ENCODE data around the gene FAM124A. TPM values are rescaled to one million over a fixed set of nuclear protein-coding genes. Genes with fewer than 3 reads are reported as not detected.

Gene FAM124A
- total and polyA plus RNA-seq, 12 donors: 2.1 to 14.0 (median 7.0) TPM

- WGBS, 2 donors: 96% methylated on average over 2 of the region's 2 CpGs
- no peak overlapping the region for H3K27ac ChIP-seq
- DNase-seq (no peak), ATAC-seq (no peak)
- H3K36me3 ChIP-seq: no peaks in the 10 kb centered on the region
- H3K4me1 ChIP-seq: peaks cover 0 to 6% (median 0%) of the 10 kb centered on the region in 9 donors
- H3K27me3 ChIP-seq: no peaks in the 10 kb centered on the region
- TF ChIP-seq, protein P1, sequence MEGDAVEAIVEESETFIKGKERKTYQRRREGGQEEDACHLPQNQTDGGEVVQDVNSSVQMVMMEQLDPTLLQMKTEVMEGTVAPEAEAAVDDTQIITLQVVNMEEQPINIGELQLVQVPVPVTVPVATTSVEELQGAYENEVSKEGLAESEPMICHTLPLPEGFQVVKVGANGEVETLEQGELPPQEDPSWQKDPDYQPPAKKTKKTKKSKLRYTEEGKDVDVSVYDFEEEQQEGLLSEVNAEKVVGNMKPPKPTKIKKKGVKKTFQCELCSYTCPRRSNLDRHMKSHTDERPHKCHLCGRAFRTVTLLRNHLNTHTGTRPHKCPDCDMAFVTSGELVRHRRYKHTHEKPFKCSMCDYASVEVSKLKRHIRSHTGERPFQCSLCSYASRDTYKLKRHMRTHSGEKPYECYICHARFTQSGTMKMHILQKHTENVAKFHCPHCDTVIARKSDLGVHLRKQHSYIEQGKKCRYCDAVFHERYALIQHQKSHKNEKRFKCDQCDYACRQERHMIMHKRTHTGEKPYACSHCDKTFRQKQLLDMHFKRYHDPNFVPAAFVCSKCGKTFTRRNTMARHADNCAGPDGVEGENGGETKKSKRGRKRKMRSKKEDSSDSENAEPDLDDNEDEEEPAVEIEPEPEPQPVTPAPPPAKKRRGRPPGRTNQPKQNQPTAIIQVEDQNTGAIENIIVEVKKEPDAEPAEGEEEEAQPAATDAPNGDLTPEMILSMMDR (IDR thresholded peaks at IDR 0.05): no peak
- H3K9me3 ChIP-seq: no peaks in the 10 kb centered on the region
- H3K4me3 ChIP-seq: no peak overlapping the region
- intact Hi-C loops (cut with DNase I): no loop called here
Measured at GRCh38 chr13:51311231-51311630, 89.0 kb downstream of the FAM124A start.

DNA sequence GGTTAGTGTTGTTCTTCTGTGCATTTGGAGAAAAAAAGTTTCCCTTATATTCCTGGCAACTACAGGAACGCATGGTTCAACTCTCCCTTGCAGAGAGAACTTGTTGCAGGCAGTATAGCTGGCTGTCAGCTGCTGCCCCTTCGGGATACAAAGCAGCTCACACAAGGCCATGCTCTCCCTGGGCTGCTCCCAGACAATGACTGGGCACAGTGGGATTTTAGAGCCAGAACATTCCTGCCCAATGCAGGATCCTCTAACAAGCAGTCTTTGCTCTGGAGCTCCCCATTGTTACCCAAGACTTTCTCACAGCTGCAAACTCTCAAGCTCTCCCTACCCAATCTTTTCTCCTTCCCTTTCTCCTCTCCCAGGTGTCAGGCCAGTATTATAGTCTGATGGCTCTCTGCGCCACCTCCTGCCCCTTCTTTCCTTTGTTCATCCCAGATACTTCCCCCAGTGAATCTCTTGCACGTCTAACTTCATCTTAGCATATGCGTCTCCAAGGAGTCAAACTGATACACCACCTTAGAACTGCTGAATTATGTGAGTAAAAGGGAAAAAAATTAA is 89.8 kb downstream of the FAM124A start:
- ATAC-seq (no peak), DNase-seq (no peak)
- no peaks in the 10 kb centered on the region for H3K36me3 ChIP-seq
- TF ChIP-seq, protein P1 (IDR thresholded peaks at IDR 0.05): no peak
- intact Hi-C loops (cut with DNase I): no loop called here
- H3K4me3 ChIP-seq: no peak overlapping the region
- no peaks in the 10 kb centered on the region for H3K9me3 ChIP-seq
- WGBS, 2 donors: 93 to 94% methylated on average over 5 of the region's 5 CpGs
- no peak overlapping the region for H3K27ac ChIP-seq
- no peaks in the 10 kb centered on the region for H3K27me3 ChIP-seq
- peaks cover 0 to 6% (median 0%) of the 10 kb centered on the region in 9 donors for H3K4me1 ChIP-seq

- H3K4me1 ChIP-seq: peaks cover 0 to 6% (median 0%) of the 10 kb centered on the region in 9 donors
- TF ChIP-seq, protein P1 (IDR thresholded peaks at IDR 0.05): no peak
- 50 to 64% methylated on average over 1 of the region's 1 CpG for WGBS, 2 donors
- H3K36me3 ChIP-seq: no peaks in the 10 kb centered on the region
- H3K27me3 ChIP-seq: no peaks in the 10 kb centered on the region
- intact Hi-C loops (cut with DNase I): no loop called here
- no peaks in the 10 kb centered on the region for H3K9me3 ChIP-seq
- ATAC-seq (peak in 4 of 8 donors; percentile 38 to 58 (median 45)), DNase-seq (no peak)
- no peak overlapping the region for H3K4me3 ChIP-seq
- no peak overlapping the region for H3K27ac ChIP-seq
Measured at GRCh38 chr13:51313619-51314018, 91.4 kb downstream of the FAM124A start.

DNA sequence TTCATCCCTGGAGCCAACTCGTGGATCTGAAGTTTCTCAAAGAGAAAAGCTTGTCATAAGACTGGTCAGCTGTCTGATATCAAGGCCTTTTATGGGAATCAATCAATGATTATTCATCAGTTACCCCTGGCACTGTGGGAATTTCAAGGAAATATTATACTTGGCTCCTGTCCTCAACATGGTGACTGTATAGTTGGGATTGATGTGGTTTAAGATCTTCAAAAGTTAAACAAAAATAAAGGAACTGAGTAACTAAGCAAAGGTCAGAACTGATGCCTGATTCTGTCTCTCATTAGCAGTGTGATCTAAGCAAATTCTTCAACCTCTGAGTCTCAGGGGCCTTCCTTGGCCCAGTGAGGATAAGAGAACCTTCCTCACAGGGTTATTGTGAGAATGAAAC is 95.1 kb downstream of the FAM124A start:
- DNase-seq (no peak), ATAC-seq (no peak)
- H3K9me3 ChIP-seq: no peaks in the 10 kb centered on the region
- TF ChIP-seq, protein P1 (IDR thresholded peaks at IDR 0.05): no peak
- H3K27me3 ChIP-seq: no peaks in the 10 kb centered on the region
- no peak overlapping the region for H3K27ac ChIP-seq
- peaks cover 0 to 6% (median 0%) of the 10 kb centered on the region in 9 donors for H3K4me1 ChIP-seq
- 84 to 89% methylated on average over 1 of the region's 1 CpG for WGBS, 2 donors
- no peaks in the 10 kb centered on the region for H3K36me3 ChIP-seq
- no peak overlapping the region for H3K4me3 ChIP-seq
- intact Hi-C loops (cut with DNase I): no loop called here

Data from heart right ventricle (tissue), 16 donors.